Keratinocyte (primary cell): Measurements from ENCODE around the gene IFNAR2.

Experiments used
- CTCF ChIP-seq, 3 experiments: IDR thresholded peaks in 1 of 3; conservative IDR thresholded peaks in 1 of 3; optimal IDR thresholded peaks in 1 of 3; 2 replicates in 2 of 3; 3 replicates in 1 of 3; pipeline versions ENCODE3 to v1.5.1; 2011; ENCODE audit warnings: low read length in 3 of 3, mild to moderate bottlenecking in 3 of 3, moderate library complexity in 2 of 3, control low read depth in 1 of 3, inconsistent platforms in 1 of 3; ENCODE audit not compliant: insufficient read depth in 2 of 3; ENCODE audit errors: extremely low read depth in 1 of 3
- EZH2 ChIP-seq: IDR thresholded peaks from one replicate; pipeline ENCODE4 v1.6.1; 2012; ENCODE audit warnings: inconsistent platforms, mild to moderate bottlenecking, low read length, moderate library complexity

GRCh38 chr21:33237486-33237885, 7.7 kb downstream of the IFNAR2 start:
- TF ChIP-seq CTCF (optimal IDR thresholded peaks at IDR 0.05 in 1 of 3, IDR thresholded peaks at IDR 0.05 in 1 of 3, conservative IDR thresholded peaks at IDR 0.05 in 1 of 3; ENCODE audit: extremely low read depth in 1 of 3, insufficient read depth in 2 of 3, low read length in 3 of 3) = no peak
- no peak for TF ChIP-seq EZH2
